ENCODE results near the gene TPCN1.

The TPCN1 gene

GRCh38 chr12:113317122-113317521 lies 95.9 kb downstream of the TPCN1 start:
- DNase-seq, result no peak

GRCh38 chr12:113318046-113318656 lies 96.9 kb downstream of the TPCN1 start:
- no peak for DNase-seq

GRCh38 chr12:113318900-113319628 lies 97.8 kb downstream of the TPCN1 start:
- no peak for DNase-seq

- no peak for DNase-seq
These were observed 99.1 kb downstream of the TPCN1 start for GRCh38 chr12:113320401-113320800.

- no peak for DNase-seq
These were observed 101.1 kb downstream of the TPCN1 start for GRCh38 chr12:113322343-113322742.

GRCh38 chr12:113325916-113326315 lies 104.7 kb downstream of the TPCN1 start:
- DNase-seq, result no peak

- no peak for DNase-seq
These were observed 105.6 kb downstream of the TPCN1 start for GRCh38 chr12:113326775-113327395.

GRCh38 chr12:113328368-113328889 lies 107.2 kb downstream of the TPCN1 start:
- DNase-seq, result no peak

- no peak for DNase-seq
These were observed 107.9 kb downstream of the TPCN1 start for GRCh38 chr12:113329022-113329790.

- no peak for DNase-seq
These were observed 108.6 kb downstream of the TPCN1 start for GRCh38 chr12:113329791-113330417.

GRCh38 chr12:113330505-113330904 lies 109.2 kb downstream of the TPCN1 start:
- no peak for DNase-seq

GRCh38 chr12:113332688-113333417 lies 111.6 kb downstream of the TPCN1 start:
- DNase-seq, result no peak

- no peak for DNase-seq
These were observed 112.1 kb downstream of the TPCN1 start for GRCh38 chr12:113333418-113333750.

GRCh38 chr12:113333877-113334785 lies 112.9 kb downstream of the TPCN1 start:
- DNase-seq, result peak; percentile 5 to 8

- DNase-seq, result peak; percentile 79 to 90
These were observed 113.7 kb downstream of the TPCN1 start, which contains the start of gene SLC8B1 for GRCh38 chr12:113334786-113335539. SLC8B1 (minus strand) TSS chr12:113335109; CDS start chr12:113332878, 2,231 bp downstream.

GRCh38 chr12:113339540-113339939 lies 118.3 kb downstream of the TPCN1 start:
- DNase-seq, result no peak

GRCh38 chr12:113340061-113340460 lies 118.8 kb downstream of the TPCN1 start:
- no peak for DNase-seq

- DNase-seq, result no peak
These were observed 120.3 kb downstream of the TPCN1 start for GRCh38 chr12:113341535-113341934.

GRCh38 chr12:113345318-113345717 lies 124.1 kb downstream of the TPCN1 start:
- DNase-seq, result no peak

- no peak for DNase-seq
These were observed 125.1 kb downstream of the TPCN1 start for GRCh38 chr12:113346353-113346752.
